GM12872 (cell line): Measurements from ENCODE around the gene KANK4.

Source experiments
- CTCF ChIP-seq: IDR thresholded peaks from 3 replicates; pipeline ENCODE4 v1.5.1; 2011; ENCODE audit warnings: low read depth, mild to moderate bottlenecking, low read length, moderate library complexity; ENCODE audit not compliant: insufficient read depth

KANK4 gene

GRCh38 chr1:62269439-62269838 is 49.8 kb downstream of the KANK4 start:
- no peak for TF ChIP-seq CTCF

DNA sequence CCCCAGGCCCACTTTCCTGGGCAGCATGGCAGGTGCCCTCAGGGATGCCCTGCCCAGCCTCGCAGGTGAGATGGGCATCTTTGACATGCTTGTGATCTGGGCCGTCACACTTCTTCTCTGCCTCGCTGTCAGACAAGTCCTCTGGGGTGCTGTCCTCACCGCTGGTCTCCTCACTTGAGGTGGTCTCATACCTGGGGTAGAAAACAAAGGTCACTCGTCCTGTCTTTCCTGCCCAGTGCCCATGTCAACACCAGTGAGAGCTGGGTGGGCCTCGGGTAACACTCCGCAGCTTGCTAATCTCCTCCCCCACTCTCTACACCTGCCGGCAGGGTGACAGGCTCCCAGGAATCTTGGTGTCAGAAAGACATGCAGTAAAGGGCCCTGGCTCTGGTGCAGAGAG is 50.9 kb downstream of the KANK4 start:
- TF ChIP-seq CTCF, result no peak

GRCh38 chr1:62265956-62266935 is 53.0 kb downstream of the KANK4 start:
- no peak for TF ChIP-seq CTCF

GRCh38 chr1:62263814-62264353 is 55.4 kb downstream of the KANK4 start:
- no peak for TF ChIP-seq CTCF

DNA sequence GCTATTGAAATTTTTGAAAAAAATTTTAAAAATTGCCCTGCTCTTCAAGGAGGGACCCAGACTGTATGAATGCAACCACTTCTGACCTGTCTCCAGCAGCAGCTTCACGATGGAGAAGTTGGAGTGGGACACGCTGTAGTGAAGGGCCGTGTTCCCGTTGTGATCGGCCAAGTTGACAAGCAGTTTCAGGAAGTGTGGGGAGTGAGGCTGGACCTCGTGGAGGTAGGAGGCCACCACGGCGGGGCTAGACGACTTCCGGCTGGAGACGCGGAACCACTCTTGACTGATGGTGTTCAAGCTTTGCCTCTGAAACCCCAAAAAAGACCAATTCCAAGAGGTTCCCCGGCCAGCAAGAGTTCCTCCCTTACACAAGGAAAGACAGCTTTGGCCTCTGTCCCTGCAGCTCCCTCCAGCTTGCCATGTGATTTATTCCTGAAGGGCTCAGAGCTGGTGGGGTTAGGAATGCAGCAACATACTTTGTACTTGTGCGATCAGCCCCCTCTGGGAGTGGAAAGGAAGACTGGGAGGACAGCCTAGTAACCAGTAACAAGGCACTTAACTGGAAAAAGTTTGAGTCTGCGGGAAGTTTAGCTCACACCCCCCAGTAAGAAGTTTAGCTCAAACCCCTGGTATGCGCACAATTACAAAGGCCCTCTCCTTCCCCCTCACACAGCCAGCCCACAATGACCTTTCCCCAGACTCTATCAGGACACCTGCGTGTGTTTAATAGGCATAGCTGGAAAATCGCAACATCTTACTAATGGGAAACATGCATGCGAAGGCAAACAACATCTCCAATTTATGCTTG is 56.0 kb downstream of the KANK4 start:
- no peak for TF ChIP-seq CTCF

DNA sequence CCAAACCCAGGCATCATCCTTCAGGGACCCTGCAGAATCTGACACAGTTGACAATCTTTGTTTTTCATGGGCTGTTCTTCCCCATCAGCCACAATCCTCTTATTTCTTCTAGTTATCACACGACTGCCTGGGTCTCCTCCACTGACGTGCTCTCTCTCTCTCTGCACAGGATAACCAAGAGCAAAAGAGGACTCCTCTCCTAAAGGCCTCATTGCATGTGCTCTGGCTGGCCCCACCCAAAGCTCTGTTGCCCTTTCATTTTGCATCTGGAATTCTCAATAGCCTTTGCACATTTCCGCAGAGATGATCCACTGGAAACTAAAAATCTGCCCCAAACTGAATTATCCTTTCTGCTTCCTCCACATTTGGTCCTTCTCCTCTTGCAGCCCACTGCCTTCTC is 58.5 kb downstream of the KANK4 start:
- TF ChIP-seq CTCF, result no peak

GRCh38 chr1:62259551-62259950 is 59.7 kb downstream of the KANK4 start:
- TF ChIP-seq CTCF, result no peak
